ENCODE data around the gene UGT1A3.

The UGT1A3 gene

DNA sequence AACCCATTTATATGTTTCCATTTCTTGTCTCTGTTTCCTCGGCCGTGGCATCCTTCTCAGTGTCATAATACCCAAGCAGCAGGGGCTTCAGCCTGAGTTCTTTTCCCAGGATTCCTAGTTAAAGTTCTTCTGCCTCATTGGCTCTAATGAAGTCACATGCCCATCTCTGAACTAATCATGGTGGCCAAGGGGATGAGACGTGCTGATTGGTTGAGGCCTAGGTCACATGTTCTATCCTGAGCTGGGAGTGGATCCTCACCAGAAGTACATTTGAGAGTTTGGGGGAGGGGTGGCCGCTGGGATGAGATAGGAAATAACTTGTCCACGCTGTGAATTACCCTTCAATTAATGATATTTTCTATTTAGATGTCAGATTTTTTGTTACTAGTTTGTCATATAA is 19.9 kb upstream of the UGT1A3 start:
- TF ChIP-seq, protein P1, sequence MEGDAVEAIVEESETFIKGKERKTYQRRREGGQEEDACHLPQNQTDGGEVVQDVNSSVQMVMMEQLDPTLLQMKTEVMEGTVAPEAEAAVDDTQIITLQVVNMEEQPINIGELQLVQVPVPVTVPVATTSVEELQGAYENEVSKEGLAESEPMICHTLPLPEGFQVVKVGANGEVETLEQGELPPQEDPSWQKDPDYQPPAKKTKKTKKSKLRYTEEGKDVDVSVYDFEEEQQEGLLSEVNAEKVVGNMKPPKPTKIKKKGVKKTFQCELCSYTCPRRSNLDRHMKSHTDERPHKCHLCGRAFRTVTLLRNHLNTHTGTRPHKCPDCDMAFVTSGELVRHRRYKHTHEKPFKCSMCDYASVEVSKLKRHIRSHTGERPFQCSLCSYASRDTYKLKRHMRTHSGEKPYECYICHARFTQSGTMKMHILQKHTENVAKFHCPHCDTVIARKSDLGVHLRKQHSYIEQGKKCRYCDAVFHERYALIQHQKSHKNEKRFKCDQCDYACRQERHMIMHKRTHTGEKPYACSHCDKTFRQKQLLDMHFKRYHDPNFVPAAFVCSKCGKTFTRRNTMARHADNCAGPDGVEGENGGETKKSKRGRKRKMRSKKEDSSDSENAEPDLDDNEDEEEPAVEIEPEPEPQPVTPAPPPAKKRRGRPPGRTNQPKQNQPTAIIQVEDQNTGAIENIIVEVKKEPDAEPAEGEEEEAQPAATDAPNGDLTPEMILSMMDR (IDR thresholded peaks at IDR 0.05; ENCODE audit: low read depth, low read length): no peak
- DNase-seq: no peak
- no peak overlapping the region for H3K27ac ChIP-seq
- H3K4me3 ChIP-seq (ENCODE audit: low read depth, low read length): no peak overlapping the region
- no peaks in the 10 kb centered on the region for H3K36me3 ChIP-seq
- H3K27me3 ChIP-seq (ENCODE audit: insufficient read depth, low read depth, severe bottlenecking): no peaks in the 10 kb centered on the region
- H3K9me3 ChIP-seq (ENCODE audit: severe bottlenecking): no peaks in the 10 kb centered on the region

DNA sequence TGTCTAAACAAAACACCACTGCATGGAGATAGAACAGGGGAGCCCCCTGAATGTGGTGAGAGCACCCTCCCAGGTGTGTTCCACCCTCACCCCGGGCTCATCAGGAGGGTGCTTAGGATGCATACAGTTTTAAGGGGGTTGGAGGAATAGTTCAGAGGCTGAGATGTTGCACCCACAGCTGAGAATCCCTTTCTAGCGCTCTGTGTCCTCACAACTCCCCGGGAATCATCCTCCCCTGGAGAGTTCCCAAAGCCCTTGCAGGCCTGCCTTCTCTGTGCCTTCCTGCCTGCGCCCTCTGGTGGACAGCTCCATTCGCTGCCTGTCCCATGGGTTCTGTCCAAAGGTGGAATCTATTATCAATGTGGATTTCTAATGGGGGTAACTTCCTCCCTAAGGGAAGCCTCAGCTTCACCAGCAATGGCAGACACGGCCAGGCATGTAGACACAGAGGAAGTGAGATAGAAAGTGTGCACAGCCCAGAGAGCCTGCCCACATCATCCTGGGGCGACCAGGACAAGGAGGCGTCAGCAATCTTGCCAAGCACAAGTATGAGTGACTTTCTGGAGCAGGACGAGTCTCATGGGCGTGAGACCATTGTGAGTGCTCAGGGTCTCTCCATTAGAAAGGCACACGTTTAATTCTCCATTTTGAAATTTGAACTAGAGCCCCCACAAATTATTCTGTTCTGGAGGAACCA is 17.4 kb upstream of the UGT1A3 start:
- Histone ChIP-seq H3K4me3 (ENCODE audit: low read depth, low read length) (no peak overlapping the region), H3K27me3 (ENCODE audit: insufficient read depth, low read depth, severe bottlenecking) (no peaks in the 10 kb centered on the region), H3K27ac (no peak overlapping the region), H3K9me3 (ENCODE audit: severe bottlenecking) (no peaks in the 10 kb centered on the region), H3K36me3 (no peaks in the 10 kb centered on the region)
- DNase-seq: peak; percentile 90
- TF ChIP-seq, protein P1 (IDR thresholded peaks at IDR 0.05; ENCODE audit: low read depth, low read length): peak; percentile 84

DNA sequence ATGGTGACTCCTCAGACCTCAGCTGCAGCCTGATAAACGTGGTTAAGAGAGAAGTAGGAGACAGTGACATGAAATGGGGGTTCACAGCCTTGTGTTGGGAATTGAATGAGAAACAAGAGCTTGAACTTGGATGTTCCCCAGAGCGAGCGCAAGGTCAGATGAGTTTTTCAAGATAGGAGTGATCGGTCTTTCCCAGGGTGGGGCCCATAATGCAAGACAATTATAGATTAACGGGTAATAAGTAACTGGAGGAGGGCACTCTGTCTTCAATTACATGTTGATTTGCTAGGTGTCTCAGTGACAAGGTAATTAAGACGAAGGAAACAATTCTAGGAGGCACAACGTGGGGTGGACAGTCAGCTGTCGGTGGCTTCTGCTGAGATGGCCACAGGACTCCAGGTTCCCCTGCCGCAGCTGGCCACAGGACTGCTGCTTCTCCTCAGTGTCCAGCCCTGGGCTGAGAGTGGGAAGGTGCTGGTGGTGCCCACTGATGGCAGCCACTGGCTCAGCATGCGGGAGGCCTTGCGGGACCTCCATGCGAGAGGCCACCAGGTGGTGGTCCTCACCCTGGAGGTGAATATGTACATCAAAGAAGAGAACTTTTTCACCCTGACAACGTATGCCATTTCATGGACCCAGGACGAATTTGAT is 16.1 kb upstream of the UGT1A3 start, which contains the start of gene UGT1A5:
UGT1A5 (plus strand) TSS at position 297 of the 651 bp plus-strand sequence; CDS start at position 382, 85 bp downstream.
- no peaks in the 10 kb centered on the region for H3K36me3 ChIP-seq
- TF ChIP-seq, protein P1 (IDR thresholded peaks at IDR 0.05; ENCODE audit: low read depth, low read length): no peak
- H3K27ac ChIP-seq: no peak within 1 kb of the TSS
- no peak within 1 kb of the TSS for H3K4me3 ChIP-seq (ENCODE audit: low read depth, low read length)
- no peak for DNase-seq
- no peaks in the 10 kb centered on the region for H3K9me3 ChIP-seq (ENCODE audit: severe bottlenecking)
- H3K27me3 ChIP-seq (ENCODE audit: insufficient read depth, low read depth, severe bottlenecking): no peaks in the 10 kb centered on the region

- Histone ChIP-seq H3K27ac (no peak overlapping the region), H3K9me3 (ENCODE audit: severe bottlenecking) (no peaks in the 10 kb centered on the region), H3K27me3 (ENCODE audit: insufficient read depth, low read depth, severe bottlenecking) (no peaks in the 10 kb centered on the region), H3K4me3 (ENCODE audit: low read depth, low read length) (no peak overlapping the region), H3K36me3 (no peaks in the 10 kb centered on the region)
- no peak for DNase-seq
- TF ChIP-seq, protein P1 (IDR thresholded peaks at IDR 0.05; ENCODE audit: low read depth, low read length): no peak
Measured at GRCh38 chr2:233713262-233713615, 15.6 kb upstream of the UGT1A3 start.

DNA sequence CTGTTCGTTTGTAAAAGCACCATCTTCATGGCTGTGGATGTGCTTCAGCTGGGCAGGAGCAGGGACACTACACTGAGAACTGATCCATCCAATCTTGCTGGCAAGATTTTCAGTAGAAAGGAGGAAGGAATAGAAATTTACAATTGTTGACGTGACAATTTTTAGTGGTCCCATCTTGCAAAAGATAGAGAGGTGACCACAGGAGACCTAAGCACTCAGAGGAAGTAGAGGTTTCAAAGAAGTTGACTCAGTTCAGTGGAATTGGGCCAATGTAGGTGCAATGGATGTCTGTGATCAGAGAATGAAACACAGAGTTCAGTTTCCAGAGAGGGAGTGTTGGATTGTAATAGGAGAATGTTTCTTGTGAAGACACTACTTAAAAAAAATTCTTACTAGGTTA is 14.7 kb upstream of the UGT1A3 start:
- Histone ChIP-seq H3K4me3 (ENCODE audit: low read depth, low read length) (no peak overlapping the region), H3K36me3 (no peaks in the 10 kb centered on the region), H3K27me3 (ENCODE audit: insufficient read depth, low read depth, severe bottlenecking) (no peaks in the 10 kb centered on the region), H3K9me3 (ENCODE audit: severe bottlenecking) (no peaks in the 10 kb centered on the region), H3K27ac (no peak overlapping the region)
- DNase-seq: no peak
- TF ChIP-seq, protein P1 (IDR thresholded peaks at IDR 0.05; ENCODE audit: low read depth, low read length): no peak
